Middle frontal gyrus (tissue), 1 donor: Measurements from ENCODE around the gene AFF2.

Source experiments
- DNase-seq: peaks from one replicate; pipeline ENCODE4 v3.0.0-alpha.2; 2015; ENCODE audit warnings: low spot score; ENCODE audit errors: extremely low spot score

The AFF2 gene

DNA sequence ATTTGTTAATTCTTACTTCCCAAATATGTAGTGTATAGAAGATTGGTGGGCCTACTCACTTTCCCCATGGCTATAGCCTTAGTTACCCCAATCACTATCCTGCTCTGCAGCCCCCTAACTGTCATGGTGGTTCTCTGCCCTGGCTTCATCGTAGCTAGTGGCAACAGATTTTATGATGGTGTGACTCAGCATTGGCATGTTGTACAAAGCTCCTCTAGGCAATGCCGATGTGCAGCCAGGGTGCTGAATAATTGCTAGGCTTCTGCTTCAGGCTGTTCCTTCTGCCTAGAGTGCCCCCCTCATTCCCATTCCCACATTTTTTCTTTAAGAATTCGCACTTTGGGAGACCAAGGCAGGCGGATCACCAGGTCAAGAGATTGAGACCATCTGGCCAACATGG is 35.2 kb downstream of the AFF2 start:
- no peak for DNase-seq

DNA sequence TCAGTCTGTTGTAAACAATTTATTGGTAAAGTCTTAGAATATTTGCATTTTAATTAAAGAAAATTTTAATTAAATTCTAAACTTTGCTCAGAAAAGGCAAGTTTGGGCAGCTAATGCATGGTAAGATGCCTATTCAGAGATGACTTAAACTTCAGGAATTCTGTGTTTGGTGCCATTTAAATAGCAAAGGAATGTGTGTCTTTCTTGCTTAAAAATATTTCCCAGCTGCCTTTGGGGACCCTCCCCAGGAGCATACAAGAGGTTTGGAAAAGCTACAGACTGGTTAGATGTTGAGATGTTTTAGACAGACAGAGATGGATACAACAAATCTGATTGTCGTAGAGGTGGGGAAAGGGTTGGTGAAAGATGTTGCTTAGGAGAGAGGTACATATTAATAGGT is 36.5 kb downstream of the AFF2 start:
- DNase-seq, result no peak

GRCh38 chrX:148537556-148538182 is 37.3 kb downstream of the AFF2 start:
- no peak for DNase-seq

DNA sequence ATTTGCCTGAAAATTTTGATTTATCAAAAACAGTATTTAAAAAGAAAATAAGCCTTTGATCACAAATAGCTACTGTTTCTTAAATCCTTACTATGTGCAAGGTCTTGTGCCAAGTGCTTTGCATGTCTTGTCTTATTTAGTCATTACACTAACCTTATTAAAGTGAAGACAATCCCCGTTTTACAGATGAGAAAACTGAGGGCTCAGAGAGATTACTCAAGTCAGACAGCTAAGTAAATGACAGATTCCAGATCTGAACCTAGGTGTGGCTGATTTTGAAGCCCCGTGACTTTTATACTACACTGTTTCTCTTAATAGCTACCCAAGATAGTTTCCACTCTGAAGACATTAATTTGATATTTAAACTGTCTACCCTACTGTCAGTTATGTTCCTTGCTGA is 38.2 kb downstream of the AFF2 start:
- DNase-seq, result no peak

DNA sequence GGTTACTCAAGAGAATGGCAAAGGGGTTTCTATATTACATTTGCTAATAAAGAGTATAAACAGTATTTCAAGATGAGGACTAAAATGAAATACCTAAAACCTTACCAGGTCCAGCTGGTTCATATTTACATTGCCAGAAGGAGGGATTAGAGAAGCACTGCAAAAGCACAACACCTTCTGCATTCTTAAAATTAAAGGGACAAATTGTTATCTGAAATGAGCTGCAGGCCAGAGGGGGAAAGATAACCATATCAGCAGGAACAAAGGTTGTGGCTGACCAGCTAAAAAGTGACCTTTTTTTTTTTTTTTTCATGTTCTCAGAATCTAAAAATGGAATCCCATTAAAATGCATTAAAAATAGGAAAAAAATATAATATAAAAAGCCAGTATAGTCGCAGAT is 39.7 kb downstream of the AFF2 start:
- no peak for DNase-seq

- DNase-seq, result no peak
Measured at GRCh38 chrX:148540671-148541583, 40.5 kb downstream of the AFF2 start.

DNA sequence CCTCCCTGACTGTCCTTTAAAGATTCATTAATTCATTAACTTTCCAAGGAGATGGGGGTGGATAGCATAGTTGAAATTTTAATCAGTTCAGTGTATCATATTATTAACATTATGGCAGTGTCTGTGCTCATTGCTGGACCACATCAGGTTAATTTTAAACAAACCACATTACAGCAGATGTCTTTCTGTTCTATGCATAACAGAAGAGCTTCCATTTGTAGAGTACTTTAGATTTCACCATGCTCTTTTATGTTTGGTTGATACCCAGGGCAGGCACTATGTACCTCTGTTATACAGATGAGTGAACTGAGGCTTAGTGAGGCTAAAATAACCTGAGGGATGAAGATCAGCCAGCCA is 41.1 kb downstream of the AFF2 start:
- DNase-seq, result no peak

DNA sequence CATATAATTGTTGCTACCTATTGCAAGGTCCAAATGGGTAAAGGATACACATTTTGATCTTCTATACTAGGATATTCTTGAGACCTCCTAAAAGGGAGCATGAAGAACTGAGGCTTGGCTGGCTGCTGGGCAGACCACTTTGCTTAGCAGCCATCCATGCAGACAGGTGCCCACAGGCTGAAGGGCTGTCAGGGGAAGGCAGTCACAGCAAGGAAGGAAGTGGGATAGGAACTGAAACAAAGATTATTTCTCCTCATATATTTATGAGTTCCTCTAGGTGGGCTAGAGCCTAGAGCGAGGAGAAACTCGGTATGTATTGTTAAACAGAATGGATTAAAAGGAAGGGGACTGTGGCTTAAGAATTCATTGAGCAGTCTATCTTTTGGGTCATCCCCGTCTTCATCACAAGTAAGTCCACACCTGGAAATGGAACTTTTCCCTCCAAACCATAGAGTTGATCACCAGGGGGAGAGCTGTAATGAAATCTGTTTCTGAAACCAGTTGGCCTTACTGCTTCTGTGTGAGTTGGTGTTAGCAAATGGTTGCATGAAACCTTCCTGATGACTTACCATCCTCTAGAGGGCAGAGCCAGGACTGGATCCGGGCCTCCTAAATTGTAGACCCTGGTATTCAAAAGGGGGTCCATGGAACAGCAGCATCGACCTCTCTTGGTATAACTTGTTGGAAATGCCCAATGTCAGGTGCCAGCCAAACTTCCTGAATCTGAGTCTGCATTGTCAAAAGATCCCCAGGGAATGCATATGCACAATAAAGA is 42.3 kb downstream of the AFF2 start:
- DNase-seq, result no peak

- DNase-seq, result no peak
Measured at GRCh38 chrX:148552775-148553174, 52.4 kb downstream of the AFF2 start.

DNA sequence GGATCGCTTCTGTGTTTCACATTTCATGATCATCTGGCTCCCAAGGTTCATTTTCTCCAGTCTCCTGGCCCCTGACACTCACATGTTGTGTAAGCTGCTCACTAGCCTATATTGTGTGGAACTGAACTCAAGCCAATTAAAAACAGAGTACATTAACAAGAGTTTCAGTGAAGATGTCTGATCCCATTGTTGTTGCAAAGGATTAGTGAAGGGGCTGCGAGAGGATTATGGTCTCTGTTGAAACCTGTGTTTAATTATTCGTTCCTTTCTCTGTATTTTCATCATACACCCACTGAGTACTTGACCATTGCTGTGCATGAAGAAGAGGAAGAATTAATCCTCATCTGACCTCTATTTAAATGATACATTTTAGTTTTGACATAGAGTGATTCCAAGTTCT is 54.7 kb downstream of the AFF2 start:
- DNase-seq, result no peak

DNA sequence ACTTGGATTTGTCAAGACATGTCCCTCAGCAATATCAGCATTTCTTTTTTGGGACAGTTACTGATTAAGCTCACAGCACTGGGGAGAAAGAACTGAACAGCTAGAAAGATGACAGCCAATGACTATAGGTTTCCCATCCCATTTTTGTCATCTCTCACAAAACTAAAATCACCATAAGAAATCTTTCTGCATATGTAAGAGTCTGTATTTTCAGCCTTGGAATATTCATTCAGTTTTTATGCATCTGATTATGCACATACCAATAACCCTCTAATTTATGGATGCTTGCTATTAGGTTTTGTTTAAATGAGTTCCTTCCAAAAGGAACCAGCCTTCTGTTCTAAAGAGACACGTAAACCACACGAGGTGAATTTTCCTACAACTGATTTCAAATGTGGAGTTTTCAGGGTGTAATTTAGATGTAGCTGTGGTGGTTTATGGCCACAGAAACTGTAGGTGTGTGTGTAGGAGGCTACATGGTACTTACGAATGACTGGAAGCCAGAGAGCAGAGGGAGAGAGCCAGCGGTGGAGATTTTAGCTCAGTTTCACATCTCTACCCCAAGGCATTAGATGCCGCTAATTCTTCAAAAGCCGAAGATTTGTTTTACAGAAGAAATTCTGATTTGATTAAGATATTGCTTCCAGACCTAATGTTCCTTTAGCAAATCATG is 55.3 kb downstream of the AFF2 start:
- DNase-seq, result no peak

DNA sequence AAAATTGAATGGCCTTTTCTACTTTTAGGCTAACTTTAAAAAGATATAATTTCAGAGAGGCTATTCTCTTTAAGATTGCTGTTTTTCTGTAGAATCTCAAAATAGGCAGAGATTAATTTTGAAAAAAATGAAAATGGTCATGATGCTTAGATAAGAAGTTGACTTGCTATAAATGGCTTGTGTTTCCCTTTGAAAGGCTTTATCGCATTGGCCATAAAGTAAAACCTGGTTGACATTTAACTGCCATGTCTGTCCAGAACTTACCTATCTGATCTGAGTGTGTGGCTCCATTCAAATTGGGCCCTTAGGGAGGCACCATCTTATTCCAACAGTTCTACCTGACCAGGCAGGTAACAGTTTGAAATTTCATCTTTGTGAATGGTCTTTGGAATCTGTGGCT is 56.1 kb downstream of the AFF2 start:
- no peak for DNase-seq

DNA sequence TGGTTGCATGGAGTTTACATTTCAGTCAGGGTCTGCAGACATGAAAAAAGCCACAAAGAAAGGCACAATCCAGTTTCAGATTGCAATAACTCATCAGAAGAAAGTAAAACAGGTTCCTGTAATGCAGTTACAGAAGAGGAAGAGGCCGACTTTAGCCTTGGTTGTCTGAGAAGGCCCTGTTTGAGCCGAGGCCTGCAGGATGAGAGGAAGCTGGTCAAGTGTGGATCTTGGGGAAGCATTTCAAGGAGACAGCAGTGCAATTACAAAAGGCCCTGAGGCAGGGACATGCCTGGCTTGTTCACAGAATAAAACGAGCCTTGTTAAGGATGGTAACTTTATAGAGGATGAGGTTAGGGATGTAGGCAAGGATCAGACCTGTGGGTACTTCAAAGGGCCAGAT is 62.4 kb downstream of the AFF2 start:
- DNase-seq, result no peak

DNA sequence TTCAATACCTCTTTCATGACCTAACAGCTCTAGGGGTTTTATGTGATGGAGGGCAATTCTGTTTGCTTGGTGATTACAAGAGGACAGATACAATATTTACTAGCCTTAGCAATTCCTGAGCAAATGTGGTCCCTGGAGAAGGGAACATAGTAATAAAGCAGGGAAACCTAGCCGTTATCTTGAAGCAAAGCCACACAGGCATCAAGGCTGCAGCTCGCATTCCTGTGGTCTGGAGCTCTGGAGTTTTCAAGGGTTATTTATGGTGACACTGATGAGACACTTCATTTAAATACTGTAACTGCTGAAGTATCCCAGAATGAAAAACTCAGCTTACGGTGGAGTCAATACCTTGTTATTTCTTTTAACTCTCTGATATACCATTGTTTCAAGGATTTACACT is 66.8 kb downstream of the AFF2 start:
- no peak for DNase-seq

DNA sequence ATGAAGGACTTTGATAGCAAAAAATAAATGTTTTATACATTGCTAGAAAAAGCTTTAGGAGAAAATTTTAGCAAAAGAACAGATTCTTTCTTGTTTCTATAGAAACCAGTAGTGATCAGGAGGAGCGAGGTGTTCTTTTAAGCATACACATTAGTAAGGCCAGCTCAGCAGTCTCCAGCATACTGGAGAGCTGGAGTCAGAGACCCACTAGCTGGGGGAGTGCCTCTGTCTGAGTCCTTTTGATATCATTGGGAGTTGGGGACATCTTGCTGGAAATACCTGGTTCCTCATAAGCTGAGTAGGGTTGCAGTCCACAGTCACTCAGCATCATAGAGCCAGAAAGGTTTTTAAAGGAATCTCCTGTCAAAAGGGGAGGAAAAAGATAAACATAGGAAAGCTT is 67.4 kb downstream of the AFF2 start:
- DNase-seq, result no peak

- no peak for DNase-seq
Measured at GRCh38 chrX:148568763-148569162, 68.3 kb downstream of the AFF2 start.

DNA sequence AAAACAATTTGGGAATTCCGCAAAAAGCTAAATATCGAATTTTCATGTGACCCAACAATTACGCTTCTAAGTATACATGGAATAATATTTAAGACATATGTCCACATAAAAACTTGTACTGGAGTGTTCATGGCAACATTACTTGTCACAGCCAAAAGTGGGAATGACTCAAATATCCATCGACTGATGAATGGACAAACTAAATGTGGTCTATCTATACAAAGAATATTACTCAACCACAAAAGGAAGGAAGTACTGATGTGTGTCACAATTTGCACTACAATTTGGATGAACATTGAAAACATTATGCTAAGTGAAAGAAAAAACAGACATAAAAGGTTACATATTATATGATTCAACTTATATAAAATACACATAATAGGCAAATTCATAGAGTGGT is 71.9 kb downstream of the AFF2 start:
- DNase-seq, result no peak

DNA sequence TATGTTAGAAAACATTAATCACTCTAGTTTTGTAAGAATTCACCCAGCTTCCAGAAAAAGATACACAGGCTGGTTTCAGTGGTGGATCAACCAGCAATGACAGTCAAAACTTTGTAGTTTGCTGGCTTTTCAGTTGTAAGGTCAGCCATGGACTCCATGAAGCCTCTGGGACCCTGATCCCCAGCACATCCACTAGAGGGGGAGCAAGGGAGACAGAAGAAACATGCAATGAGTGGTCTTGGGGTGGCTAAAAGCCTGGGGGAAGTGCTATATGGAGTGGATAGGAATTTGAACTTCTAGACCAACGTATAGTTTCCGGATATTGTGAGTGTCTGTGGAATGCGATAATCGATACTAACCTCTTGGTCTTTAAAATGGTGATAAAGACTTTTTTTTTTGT is 72.7 kb downstream of the AFF2 start:
- DNase-seq, result no peak

GRCh38 chrX:148574237-148574973 is 74.0 kb downstream of the AFF2 start:
- DNase-seq, result no peak

DNA sequence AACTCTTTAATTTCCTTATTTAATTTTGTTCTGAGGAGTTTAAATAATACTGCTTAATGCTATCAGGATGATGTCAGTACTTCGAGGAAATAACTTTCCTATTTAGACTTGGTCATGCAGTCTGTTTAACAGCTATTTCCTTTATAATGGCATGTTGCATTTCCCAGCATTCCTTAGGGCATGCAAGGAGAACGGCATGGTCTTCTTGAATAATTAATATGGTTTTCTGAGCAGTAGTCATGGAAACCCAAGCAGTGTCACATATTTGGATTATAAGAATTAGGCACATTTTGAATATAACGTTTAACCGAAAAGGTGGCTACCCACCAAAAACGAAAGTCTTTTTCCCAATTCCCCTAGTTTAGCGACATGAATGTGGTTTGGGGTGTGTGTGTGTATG is 76.0 kb downstream of the AFF2 start:
- DNase-seq, result no peak

- DNase-seq, result no peak
Measured at GRCh38 chrX:148577741-148578140, 77.3 kb downstream of the AFF2 start.
